ENCODE data around the gene AAK1.

DNA sequence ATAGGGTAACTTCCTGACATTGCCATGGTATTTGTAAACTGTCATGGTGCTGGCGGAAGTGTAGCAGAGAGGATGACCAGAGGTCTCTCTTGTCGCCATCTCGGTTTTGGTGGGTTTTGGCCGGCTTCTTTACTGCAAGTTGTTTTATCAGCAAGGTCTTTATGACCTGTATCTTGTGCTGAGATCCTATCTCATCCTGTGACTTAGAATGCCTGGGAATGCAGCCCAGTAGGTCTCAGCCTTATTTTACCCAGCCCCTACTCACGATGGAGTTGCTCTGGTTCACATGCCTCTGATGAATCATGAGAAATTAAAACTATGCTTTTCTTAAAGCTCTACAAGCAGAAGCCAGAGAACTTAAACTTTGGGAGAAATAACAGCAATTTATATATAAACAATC lies 193.6 kb downstream of the AAK1 start:
- TF ChIP-seq TCF12 (IDR thresholded peaks at IDR 0.05; ENCODE audit: low read depth) (no peak), TEAD4 (IDR thresholded peaks at IDR 0.05) (no peak), FOXM1 (IDR thresholded peaks at IDR 0.05; ENCODE audit: borderline replicate concordance, low read depth) (no peak), CREB1 (IDR thresholded peaks at IDR 0.05; ENCODE audit: low read depth) (no peak)

All from Ishikawa (cell line).